ENCODE measurements around the gene KLK3. TPM values are rescaled to one million over a fixed set of nuclear protein-coding genes. Genes with fewer than 3 reads are reported as not detected.
A peak's percentile ranks its signal among the peaks of the same experiment; 100 is the strongest.

KLK3 gene
- total and polyA plus RNA-seq, 8 donors, result 0.05 to 0.27 TPM; not detected in 6

- Histone ChIP-seq H3K9me3 (no peaks in the 10 kb centered on the region), H3K27me3 (no peaks in the 10 kb centered on the region), H3K4me3 (peak overlapping the region; percentile 12 to 47 (median 38)), H3K4me1 (peaks cover 0 to 2% (median 0%) of the 10 kb centered on the region in 3 donors), H3K36me3 (no peaks in the 10 kb centered on the region), H3K27ac (peak overlapping the region; percentile 6 to 83 (median 64))
- FAIRE-seq (no peak), DNase-seq (peak in 1 of 6 donors; percentile 54), ATAC-seq (no peak)
- whole genome bisulfite sequencing, 2 donors, result 4 to 5% methylated on average over 15 of the region's 15 CpGs
- TF ChIP-seq, protein P1, sequence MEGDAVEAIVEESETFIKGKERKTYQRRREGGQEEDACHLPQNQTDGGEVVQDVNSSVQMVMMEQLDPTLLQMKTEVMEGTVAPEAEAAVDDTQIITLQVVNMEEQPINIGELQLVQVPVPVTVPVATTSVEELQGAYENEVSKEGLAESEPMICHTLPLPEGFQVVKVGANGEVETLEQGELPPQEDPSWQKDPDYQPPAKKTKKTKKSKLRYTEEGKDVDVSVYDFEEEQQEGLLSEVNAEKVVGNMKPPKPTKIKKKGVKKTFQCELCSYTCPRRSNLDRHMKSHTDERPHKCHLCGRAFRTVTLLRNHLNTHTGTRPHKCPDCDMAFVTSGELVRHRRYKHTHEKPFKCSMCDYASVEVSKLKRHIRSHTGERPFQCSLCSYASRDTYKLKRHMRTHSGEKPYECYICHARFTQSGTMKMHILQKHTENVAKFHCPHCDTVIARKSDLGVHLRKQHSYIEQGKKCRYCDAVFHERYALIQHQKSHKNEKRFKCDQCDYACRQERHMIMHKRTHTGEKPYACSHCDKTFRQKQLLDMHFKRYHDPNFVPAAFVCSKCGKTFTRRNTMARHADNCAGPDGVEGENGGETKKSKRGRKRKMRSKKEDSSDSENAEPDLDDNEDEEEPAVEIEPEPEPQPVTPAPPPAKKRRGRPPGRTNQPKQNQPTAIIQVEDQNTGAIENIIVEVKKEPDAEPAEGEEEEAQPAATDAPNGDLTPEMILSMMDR (IDR thresholded peaks at IDR 0.05), result no peak
- intact Hi-C loops (cut with DNase I), result no loop called here
Measured at GRCh38 chr19:50820086-50820485, 34.6 kb upstream of the KLK3 start.

GRCh38 chr19:50820549-50821247 lies 34.0 kb upstream of the KLK3 start:
- no peaks in the 10 kb centered on the region for H3K27me3 ChIP-seq
- intact Hi-C loops (cut with DNase I), result no loop called here

GRCh38 chr19:50821248-50821612 lies 33.5 kb upstream of the KLK3 start:
- no peak for DNase-seq
- H3K4me3 ChIP-seq, result peak overlapping the region in 3 of 4 donors; percentile 17 to 47 (median 46)
- peak overlapping the region; percentile 22 to 83 (median 74) for H3K27ac ChIP-seq
- H3K9me3 ChIP-seq, result no peaks in the 10 kb centered on the region
- 24 to 33% methylated on average over 4 of the region's 4 CpGs for WGBS, 2 donors
- ATAC-seq, result peak in 1 of 4 donors; percentile 0
- H3K4me1 ChIP-seq, result peaks cover 0 to 4% (median 0%) of the 10 kb centered on the region in 3 donors
- intact Hi-C loops (cut with DNase I), result no loop called here
- TF ChIP-seq, protein P1 (IDR thresholded peaks at IDR 0.05), result no peak
- no peaks in the 10 kb centered on the region for H3K36me3 ChIP-seq
- FAIRE-seq, result no peak
- no peaks in the 10 kb centered on the region for H3K27me3 ChIP-seq

More at GRCh38 chr19:50820549-50821247, 34.0 kb upstream of the KLK3 start:
- no peak for FAIRE-seq
- peak; percentile 62 to 74 (median 68) for ATAC-seq
- WGBS, 2 donors, result 5 to 6% methylated on average over 14 to 21 of the region's 21 CpGs
- peak; percentile 85 to 96 (median 94) for DNase-seq
- Histone ChIP-seq H3K9me3 (no peaks in the 10 kb centered on the region), H3K4me3 (peak overlapping the region in 3 of 4 donors; percentile 29 to 47 (median 46)), H3K36me3 (no peaks in the 10 kb centered on the region), H3K27ac (peak overlapping the region; percentile 58 to 83 (median 74)), H3K4me1 (peaks cover 0 to 4% (median 0%) of the 10 kb centered on the region in 3 donors)
- TF ChIP-seq, protein P1 (IDR thresholded peaks at IDR 0.05), result no peak

DNA sequence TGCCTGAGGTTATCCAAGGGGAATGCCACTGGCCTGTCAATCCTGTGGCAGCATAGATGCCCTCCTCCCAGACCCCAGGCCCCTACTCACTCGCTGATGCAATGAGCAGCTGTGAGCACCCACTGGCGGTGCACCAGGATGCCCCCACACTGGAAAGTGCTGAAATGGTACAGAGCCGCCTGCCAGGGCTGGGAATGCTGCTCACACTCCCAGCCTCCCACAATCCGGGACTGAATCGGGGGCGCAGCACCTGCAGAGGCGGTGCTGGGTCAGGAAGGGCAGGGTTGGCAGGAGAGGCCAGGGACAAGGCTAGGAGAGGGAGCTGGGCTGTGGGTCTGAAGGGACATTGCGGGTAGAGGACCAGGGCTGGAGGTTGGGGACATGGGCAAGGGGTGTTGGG lies 33.1 kb upstream of the KLK3 start:
- intact Hi-C loops (cut with DNase I), result no loop called here
- H3K4me3 ChIP-seq, result peak overlapping the region in 3 of 4 donors; percentile 17 to 47 (median 46)
- TF ChIP-seq, protein P1 (IDR thresholded peaks at IDR 0.05), result no peak
- 17 to 21% methylated on average over 8 of the region's 8 CpGs for WGBS, 2 donors
- no peaks in the 10 kb centered on the region for H3K9me3 ChIP-seq
- FAIRE-seq, result no peak
- peak; percentile 3 to 10 (median 4) for ATAC-seq
- H3K4me1 ChIP-seq, result peaks cover 0 to 4% (median 0%) of the 10 kb centered on the region in 3 donors
- no peaks in the 10 kb centered on the region for H3K36me3 ChIP-seq
- peak overlapping the region; percentile 22 to 83 (median 74) for H3K27ac ChIP-seq
- no peaks in the 10 kb centered on the region for H3K27me3 ChIP-seq
- peak; percentile 45 to 76 (median 62) for DNase-seq

All from pancreas (tissue), 10 donors.